NCI-H1105 treated with DMSO at 0.1 percent for 48 hours (cell line): ENCODE data around the gene KCTD16.
A peak's percentile ranks its signal among the peaks of the same experiment; 100 is the strongest.

Source experiments
- DNase-seq: peaks from one replicate; lab custom pipeline; 2025; lab: John Stamatoyannopoulos, UW

KCTD16 gene

GRCh38 chr5:144209361-144209760, 38.7 kb downstream of the KCTD16 start:
- DNase-seq, result peak; percentile 83

DNA sequence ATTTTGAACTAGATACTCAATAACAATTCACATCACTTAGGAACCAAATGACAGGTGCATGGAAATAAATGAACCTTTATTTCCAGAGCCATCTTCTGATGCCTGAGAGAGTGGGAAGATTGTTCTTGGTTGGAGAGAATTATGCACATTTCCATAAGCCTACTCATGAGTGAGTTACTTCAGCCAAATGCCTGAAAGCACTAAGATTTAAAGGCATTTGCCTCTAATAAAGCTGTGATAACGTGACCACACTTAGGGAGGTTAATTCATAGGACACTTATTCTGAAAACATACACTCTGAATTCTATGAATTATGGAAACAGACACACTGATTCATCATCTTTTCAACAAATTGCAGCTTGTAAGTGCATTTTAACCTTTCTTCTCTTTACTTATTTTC, 40.0 kb downstream of the KCTD16 start:
- DNase-seq, result peak; percentile 20

- DNase-seq, result no peak
These were observed 49.2 kb downstream of the KCTD16 start for GRCh38 chr5:144219869-144220268.

GRCh38 chr5:144227363-144227999, 56.8 kb downstream of the KCTD16 start:
- DNase-seq, result no peak

GRCh38 chr5:144230806-144231205, 60.1 kb downstream of the KCTD16 start:
- DNase-seq, result no peak

DNA sequence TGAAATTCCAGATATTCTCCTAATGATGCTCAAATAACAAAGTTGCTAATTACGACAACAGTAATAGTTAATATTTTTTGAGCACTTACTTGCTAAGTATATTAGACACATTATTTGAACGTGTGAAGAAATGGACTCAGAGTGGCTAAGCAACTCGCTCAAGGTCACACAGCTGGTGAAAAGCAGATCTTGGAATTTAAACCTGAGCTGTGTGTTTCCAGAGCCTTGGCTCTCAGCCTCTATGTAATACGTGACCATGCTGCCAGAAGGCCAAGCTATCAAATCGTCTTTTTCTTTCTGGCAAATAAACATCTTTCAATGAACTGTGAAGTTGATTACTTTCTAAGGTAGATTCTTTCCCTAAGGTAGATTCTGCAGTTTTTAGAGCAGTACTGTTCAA, 61.6 kb downstream of the KCTD16 start:
- DNase-seq, result no peak

DNA sequence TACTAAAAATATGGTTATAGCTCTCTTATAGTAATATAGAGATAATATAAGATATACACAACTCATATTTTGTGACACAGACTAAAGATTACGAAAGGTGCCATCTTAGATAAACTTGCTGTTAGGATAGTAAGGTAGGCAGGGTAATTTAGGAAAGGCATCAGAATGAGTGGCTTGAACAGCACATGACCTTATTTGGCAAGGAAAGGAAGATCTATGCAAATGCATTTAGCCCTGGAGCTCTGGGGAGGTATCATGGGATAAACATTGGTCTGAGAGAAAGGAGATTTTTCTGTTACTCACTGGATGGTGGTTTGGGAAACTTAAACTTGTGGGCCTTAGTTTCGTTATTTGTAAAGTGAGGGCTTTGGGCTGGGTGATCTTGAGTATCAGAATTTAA, 65.8 kb downstream of the KCTD16 start:
- no peak for DNase-seq

DNA sequence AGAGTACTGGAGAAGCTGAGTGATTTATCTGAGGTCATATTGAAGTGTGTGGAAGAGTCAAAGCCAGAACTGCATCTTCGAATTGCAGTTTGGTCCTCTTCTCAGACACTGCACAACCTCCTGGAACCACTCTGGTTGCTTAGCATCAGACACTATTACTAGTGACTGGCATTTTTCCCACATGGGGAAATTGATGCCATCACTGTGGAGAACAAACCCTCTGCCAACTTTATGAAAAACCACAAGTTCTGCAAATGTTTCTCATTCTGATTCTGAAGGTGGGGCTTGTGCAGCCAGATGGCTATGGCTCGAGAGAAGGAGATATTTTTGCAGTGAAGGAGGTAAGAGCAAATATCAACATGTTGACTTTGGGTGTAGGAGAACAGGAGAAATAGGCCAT, 67.2 kb downstream of the KCTD16 start:
- no peak for DNase-seq

GRCh38 chr5:144247131-144247530, 76.5 kb downstream of the KCTD16 start:
- DNase-seq, result no peak

GRCh38 chr5:144248015-144248414, 77.3 kb downstream of the KCTD16 start:
- no peak for DNase-seq

- DNase-seq, result no peak
These were observed 79.2 kb downstream of the KCTD16 start for GRCh38 chr5:144249755-144250464.

DNA sequence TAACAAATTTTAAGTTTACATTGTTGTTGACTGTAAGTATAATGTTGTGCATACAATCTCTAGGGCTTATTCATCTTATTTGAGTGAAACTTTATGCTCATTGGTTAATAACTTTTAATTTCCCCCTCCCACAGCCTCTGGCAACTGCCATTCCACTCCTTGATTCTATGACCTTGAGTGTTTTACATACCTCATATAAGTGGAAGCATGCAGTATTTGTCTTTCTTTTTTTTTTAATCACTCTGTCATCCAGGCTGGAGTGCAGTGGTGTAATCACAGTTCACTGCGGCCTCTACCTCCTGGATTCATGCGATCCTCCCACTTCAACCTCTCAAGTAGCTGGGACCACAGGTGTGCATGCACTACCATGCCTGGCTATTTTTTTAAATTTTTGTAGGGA, 83.9 kb downstream of the KCTD16 start:
- no peak for DNase-seq

DNA sequence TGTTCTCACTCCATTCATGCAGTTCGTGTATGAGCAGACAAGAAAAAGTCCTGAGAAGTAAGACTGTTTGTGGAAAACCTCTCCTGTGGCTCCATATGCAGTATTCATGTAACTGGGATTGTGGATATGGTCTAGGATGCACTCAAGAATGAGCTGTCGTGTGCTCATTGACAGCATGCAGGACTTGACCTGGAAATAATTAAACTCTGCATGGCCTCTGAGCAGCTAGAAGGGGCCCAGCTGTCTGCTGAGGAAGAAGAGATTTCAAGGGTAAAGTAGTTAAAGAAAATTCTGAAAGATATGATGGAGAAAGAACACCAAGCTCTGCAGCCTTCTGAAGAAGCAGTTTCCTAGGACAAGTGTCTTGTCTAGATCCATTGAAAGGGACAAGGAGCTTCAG, 89.4 kb downstream of the KCTD16 start:
- DNase-seq, result no peak

DNA sequence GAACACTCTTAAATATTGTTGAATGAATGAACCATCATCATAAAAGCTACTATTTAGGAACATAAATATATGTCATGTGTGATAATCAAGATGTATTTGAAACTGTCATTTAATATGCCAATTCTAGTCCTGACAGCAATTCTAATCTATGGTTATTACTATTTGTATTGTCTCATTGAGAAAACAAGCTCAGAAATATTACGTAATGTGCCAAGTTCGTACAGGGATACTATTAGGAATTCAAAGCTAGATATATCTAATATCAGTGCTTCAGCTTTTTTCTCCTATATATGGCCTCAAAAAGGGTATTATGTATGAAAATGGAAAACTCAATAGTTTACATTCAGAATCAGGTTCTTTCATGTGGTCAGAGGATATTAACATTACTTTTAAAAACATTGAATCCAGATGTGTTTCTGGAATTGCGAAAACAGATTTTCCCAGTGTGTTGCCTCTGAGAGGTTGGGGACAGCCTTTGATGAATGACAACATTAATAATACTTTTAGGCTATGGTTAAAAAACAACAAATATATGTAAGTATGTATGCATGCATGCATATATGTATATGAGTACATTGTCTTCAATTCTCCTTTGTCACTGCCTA, 95.1 kb downstream of the KCTD16 start:
- DNase-seq, result no peak

DNA sequence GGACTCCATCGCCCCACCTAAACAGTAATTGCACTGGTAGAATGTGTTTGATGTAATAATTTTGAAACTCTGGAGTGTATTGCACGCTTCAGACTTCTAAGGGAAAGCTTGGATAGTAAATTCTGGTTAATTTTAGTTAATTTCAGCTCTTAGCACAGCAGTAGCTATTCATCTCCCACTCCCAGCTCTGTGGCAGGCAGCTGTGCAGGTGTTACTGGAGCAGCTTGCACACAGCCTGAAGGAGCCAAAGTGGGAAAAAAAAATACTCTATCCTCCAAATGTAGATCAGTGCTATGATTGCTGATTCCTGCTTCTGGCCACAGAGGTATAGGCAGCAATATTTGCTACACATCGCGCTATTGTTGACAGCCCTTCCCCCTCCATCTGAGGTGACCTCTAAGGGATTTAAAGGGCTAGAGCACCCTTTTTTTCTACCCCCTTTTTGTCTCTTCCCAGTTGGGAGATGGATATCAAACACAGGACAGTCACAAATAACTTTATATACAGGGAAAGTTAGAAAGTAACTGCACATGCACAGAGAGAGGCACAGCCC, 97.4 kb downstream of the KCTD16 start:
- peak; percentile 22 for DNase-seq

DNA sequence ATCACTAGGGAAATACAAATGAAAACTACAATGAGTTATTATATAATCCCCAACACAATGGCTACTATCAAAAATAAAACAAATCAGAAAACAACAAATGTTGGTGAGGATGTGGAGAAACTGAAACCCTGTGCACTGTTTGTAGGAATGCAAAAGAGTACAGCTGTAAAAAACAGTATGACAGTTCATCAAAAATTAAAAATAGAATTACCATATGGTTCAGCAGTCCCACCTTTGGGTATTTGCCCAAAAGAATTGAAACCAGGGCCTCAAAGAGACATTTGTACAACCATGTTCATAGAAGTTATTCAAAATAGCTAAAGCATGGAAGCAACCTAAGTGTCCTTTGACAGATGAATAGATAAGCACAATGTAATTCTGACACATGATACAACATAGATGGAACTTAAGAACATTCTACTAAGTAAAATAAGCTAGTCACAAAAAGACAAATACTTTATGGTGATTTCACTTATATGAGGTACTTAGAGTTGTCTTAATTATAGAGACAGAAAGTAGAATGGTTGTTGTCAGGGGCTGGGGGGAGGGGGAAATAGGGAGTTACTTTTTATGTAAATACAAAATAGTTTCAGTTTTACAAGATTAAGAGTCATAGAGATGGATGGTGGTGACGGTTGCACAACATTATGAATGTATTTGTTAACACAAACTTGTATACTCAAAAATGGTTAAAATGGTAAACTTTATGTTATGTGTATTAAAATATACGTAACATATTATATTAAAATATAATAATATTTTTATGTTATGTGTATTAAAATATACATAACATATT, 102.8 kb downstream of the KCTD16 start:
- no peak for DNase-seq

- no peak for DNase-seq
These were observed 104.7 kb downstream of the KCTD16 start for GRCh38 chr5:144275329-144275728.

- DNase-seq, result no peak
These were observed 105.6 kb downstream of the KCTD16 start for GRCh38 chr5:144276034-144276822.

DNA sequence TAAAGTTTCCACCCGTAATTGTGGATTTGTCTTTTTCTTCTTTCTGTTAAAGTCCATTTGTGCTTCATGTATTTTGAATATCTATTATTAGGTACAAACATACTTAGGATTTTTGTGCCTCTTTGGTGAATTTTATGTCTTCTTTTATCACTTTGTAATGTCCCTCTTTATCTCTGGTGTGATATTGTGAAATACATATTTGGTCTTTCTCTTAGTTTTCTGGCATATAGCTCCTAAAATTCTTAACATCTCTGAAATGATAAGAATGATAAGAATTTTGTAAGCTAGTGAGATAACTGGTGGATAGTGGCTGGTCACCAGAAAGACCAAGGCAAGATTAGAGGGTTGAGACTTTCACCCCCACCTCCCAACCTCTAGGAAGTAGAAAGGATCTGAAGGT, 111.1 kb downstream of the KCTD16 start:
- no peak for DNase-seq

DNA sequence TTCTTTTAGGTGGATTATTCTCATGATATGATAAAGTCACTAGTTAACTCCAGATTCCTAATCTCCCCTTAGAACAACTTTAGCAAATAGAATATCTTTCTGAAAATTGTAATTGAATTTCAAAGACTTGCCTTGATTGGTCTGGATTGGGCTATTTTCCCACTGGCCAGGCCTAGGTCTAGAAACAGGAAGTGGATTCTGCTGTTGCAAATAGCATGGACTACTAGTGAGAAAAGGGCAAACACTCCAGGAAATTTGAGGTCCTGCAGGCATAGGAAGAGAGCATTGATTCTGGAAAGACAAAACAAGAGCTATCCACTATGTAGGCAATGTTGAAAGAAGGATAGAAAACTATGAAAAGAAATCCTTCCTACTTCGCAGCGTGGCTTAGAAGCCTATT, 113.4 kb downstream of the KCTD16 start:
- no peak for DNase-seq

DNA sequence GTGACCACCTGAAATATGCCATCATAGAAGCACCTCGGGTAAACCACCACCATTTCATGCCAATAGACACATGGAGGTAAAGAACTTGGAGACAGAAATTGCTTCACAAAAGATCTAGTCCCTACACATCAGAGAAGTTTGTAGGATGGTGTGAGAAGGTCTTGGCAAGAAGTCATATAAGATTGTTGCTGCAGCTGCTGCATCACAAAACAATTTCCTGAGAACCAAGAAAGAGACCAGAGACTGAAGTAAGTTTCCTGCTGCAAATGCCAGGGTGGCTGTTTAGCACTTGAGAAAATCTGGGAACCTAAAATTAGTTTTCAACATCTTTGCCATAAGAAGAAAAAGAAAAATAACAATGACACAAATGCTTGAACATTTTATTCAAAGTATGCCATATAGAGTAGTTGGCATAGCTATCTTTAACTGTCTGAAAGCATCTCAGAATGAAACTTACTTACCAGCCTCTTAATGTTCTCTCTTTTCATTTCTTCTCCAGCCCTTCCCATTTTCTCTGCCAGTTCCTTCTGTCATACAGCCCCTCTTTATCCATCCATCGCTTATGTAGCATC, 114.3 kb downstream of the KCTD16 start:
- DNase-seq, result no peak
